Activated naive CD4-positive, alpha-beta T cell treated with anti-CD3 and anti-CD28 coated beads, Interleukin-2, amount 50 U/mL, for 24 hours (primary cell): ENCODE measurements around the gene RNU1-4.
"Not testable (repeated sequence)": the region's sequence is repeated elsewhere in the genome, so short reads cannot be mapped to it uniquely, and the experiment has no call there.

Experiments
- H3K27ac Mint-ChIP-seq: one replicate; pipeline ENCODE4 v1.8.0; 2021; ENCODE audit warnings: mild to moderate bottlenecking, mixed read lengths
- H3K27me3 Mint-ChIP-seq: one replicate; pipeline ENCODE4 v1.8.0; 2021; ENCODE audit warnings: mixed read lengths
- H3K36me3 Mint-ChIP-seq: one replicate; pipeline ENCODE4 v1.8.0; 2021; ENCODE audit warnings: mixed read lengths
- H3K4me1 Mint-ChIP-seq: one replicate; pipeline ENCODE4 v1.8.0; 2021; ENCODE audit warnings: mixed read lengths
- H3K4me3 Mint-ChIP-seq: one replicate; pipeline ENCODE4 v1.8.0; 2021; ENCODE audit warnings: mild to moderate bottlenecking, mixed read lengths
- H3K9me3 Mint-ChIP-seq: one replicate; pipeline ENCODE4 v1.8.0; 2021; ENCODE audit warnings: mixed read lengths

The RNU1-4 gene

DNA sequence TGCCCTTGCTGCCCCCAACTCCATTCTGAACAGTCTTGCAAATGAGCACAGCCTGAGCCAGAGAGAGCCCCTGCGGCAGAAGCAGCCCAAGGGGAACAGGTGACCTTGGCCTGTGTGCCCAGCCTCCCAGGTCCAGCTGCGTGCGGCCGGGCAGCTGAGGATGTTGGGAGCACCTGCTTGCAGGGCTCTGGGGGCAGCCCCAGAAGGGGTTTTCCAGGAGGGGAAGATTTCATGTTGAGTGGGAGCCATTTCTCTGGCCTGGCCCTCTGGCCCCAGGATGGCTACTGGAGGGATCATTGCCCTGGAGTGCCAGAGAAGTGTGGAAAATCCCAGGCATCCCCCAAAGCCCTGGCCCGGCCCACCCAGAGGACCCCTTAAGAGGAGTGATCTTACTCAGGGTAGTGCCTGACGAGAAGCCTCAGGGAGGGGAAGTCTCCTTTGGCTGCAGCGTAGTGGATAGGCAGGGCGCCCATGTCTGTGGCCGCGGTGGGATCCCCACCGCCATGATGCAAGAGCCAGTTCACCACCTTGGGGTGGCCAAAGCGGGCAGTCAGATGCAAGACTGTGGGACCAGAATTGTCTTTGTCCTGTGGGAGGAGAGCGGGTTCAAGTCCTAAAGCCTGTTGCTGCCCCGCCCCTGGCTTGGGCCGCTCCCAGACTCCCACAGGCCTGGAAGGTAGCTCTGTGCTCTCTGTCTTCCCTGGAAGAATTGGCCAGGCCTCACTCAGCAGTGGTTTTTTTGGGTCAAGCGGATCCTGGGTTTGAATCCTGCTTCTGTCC is 20.6 kb upstream of the RNU1-4 start:
- no peak overlapping the region for H3K4me3 Mint-ChIP-seq

DNA sequence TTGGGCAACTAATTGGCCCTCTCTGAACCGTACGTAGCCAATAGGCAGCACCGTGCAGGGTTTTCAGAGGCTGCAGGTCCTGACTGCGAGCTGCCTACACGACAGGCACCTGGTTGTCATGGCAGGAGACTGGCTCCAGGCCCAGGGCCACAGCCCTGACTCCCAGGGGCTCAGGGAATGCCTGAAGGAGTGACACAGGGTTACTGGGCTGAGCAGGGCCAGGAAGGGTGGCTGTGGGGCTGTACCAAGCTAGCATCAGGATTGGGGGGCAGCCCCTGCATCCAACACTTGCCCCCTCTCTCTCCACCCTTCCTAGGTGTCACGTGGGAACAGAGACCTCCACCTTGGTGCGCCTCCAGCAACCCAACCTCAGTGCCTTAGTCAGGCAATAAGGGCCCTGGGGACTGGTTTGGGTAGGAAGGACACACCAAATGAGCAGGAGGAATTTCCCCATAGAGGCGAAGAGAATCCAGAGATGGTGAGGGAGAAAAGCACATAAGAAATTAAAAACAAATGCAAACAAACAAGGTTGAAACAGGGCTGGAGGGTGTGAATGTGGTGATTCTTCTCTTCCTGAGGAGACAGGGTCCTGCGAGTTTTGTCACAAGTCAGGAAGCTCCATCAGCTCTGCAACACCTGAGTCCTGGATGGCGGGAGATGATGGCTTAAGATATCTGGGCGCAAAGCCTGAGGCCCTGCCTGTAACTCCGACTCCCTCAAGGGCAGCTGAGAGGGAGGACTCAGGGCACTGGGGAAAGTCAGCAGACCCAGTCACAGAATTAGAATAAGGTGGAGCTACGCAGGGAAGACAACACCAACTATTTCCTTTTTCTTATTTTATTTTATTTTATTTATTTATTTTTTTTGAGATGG is 19.7 kb upstream of the RNU1-4 start:
- Mint-ChIP-seq H3K4me1 (no peaks in the 10 kb centered on the region), H3K9me3 (no peaks in the 10 kb centered on the region), H3K36me3 (no peaks in the 10 kb centered on the region), H3K4me3 (no peak overlapping the region), H3K27ac (no peak overlapping the region), H3K27me3 (peaks cover 4% of the 10 kb centered on the region)

More for the DNA sequence above, 20.6 kb upstream of the RNU1-4 start:
- H3K4me1 Mint-ChIP-seq = no peaks in the 10 kb centered on the region
- no peaks in the 10 kb centered on the region for H3K36me3 Mint-ChIP-seq
- peaks cover 4% of the 10 kb centered on the region for H3K27me3 Mint-ChIP-seq
- H3K9me3 Mint-ChIP-seq = no peaks in the 10 kb centered on the region
- H3K27ac Mint-ChIP-seq = no peak overlapping the region

DNA sequence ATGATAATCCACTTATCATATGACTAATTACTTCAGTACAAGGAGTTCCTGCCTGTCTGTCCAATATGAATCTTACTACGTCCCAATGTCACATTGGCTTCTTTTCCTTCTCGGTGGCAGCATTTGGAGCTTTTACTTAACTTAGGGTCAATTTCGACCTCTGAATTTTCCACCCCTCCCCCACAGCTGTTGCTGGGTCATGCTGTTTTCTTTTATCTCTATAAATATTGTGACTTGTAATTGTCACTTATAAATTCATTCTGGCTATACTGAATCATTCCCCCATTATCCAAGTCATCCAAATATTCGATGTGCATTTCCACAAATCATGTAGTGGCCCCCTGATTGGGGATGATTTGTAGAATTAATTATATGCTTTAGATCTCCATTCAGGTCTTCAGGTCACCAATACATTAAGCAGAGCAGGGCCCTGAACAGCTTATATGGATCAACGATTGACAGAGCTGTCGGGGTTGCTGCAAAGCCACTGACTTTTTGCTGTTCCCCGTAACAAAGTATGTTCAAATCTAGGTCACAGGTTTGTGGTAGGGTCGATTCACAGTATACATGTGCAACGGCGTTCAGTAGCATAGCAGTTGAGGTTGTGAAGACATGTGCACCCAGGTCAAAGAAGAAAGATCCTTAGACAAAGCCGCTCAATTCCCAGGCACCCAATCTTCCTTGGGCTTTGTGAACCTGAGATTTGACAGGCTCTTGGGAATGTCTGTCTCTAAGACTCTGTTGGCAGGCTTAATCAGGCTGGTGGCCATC is 18.3 kb upstream of the RNU1-4 start:
- H3K4me3 Mint-ChIP-seq = no peak overlapping the region
- peaks cover 3% of the 10 kb centered on the region for H3K27me3 Mint-ChIP-seq
- H3K9me3 Mint-ChIP-seq = no peaks in the 10 kb centered on the region
- no peaks in the 10 kb centered on the region for H3K36me3 Mint-ChIP-seq
- no peaks in the 10 kb centered on the region for H3K4me1 Mint-ChIP-seq
- no peak overlapping the region for H3K27ac Mint-ChIP-seq

DNA sequence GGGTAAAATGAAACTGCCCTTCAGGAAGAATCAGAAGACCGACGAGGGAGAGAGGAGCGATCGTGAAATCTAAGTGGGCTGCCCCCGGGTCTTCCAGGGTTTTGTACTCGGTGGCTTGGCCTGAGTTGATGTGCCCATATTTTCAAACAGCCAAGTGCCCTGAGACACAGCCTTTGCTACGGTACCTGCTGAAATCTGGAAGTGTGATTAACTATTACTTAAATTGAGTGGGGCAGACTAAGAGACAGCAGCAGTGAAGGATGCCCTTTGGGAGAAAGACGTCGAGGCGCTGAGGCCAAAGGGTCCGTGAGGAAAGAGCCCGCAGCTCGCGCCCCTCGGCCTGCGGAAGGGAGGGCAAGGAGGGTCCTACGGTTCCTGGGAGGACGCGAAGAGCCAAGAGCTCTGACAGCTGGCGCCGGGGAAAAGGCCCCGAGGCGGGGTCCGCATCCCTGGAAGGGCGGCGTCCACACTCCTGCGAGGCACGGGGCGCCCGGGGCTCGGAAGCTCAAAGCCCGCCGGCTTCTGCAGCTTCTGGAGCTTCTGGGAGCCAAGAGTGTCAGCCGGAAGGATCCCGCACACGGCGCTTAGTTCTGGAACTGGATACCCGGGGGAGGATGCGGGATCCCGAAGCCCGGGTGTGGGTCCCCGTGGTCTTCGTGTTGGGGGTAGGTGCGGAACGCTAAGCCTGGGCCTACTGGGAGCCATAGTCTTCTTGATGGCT is 15.4 kb upstream of the RNU1-4 start:
- Mint-ChIP-seq H3K27ac (no peak overlapping the region), H3K9me3 (no peaks in the 10 kb centered on the region), H3K36me3 (no peaks in the 10 kb centered on the region), H3K27me3 (no peaks in the 10 kb centered on the region), H3K4me1 (no peaks in the 10 kb centered on the region), H3K4me3 (no peak overlapping the region)

DNA sequence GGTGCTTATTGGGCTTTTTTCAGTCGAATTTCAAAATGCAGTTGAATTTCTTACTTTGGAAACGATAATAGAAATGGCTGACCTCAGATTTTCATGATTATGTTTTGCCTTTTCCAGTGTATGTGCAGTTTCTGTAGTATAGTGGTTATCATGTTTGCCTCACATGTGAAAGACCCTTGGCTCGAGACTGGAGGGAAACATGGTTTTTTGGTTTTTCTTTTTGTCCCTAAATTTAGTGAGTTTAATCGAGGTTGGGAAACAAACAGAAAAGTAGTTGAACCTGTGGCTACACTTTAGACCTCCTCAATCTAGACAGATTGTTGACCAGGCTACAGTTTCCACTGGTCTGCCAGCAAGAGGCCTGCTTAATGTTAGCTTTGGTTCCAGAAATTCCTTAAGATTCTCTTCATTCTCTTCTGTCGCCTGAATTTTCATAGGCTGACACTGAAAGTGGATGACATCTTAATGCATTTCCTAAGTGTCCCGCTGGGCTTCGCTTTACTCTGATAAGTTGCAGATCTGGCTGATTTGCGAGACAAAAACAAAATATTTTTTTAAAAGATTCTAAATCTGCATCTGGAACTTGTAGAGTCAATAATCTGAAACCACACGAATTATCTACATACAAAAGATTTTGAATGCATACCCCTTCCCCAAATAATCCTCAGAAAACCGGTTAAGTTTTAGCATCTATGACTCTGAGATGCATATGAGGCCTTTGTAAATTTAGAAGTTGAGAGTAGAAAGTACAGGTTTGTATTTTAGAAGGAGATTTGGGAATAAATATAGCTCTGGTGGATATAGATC is 14.7 kb upstream of the RNU1-4 start:
- not testable (repeated sequence) for H3K27ac Mint-ChIP-seq, H3K9me3 Mint-ChIP-seq, H3K36me3 Mint-ChIP-seq, H3K27me3 Mint-ChIP-seq, H3K4me3 Mint-ChIP-seq, H3K4me1 Mint-ChIP-seq

DNA sequence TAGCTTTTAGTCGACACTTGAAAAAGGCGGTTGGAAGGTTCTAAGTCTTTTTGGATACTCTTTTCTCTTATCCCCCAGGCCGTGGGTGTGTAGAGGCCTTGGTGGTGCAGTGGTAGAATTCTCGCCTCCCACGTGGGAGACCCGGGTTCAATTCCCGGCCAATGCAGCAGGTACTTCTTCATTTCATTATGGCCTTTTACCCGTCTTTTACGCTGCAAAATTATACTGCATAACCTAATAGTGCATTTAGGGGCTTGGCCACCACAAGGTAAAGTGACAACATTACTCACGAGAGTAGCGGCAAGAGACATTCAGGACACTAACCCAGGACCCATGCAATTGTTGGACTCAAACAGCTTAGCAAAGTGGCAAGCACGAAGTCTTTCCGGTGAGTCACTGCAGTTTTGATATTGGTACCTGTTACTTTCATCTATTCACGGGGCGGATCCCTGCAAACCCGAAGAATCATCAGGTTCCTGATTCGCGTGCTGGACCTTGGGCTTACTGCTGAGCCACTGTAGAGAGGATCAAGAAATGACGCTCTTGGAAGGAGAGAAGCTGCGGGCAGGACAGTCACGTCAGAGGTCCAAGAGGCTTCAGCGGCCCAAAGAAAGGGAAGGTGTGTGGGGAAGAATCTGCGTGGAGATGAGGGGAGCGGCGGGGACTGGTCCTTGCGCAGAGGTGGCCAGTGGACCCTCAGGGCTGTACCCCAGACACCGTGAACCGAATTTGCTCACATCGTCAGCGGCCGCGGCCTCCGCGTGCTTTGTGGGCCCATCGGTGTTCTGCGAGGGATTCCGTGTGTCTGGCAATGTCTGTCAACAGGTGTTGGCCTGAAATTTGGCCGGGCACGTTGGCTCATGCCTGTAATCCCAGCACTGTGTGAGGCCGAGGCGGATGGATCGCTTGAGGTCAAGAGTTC is 12.9 kb upstream of the RNU1-4 start:
- H3K27ac Mint-ChIP-seq = no peak overlapping the region
- H3K4me3 Mint-ChIP-seq = no peak overlapping the region
- no peaks in the 10 kb centered on the region for H3K36me3 Mint-ChIP-seq
- no peaks in the 10 kb centered on the region for H3K27me3 Mint-ChIP-seq
- no peaks in the 10 kb centered on the region for H3K9me3 Mint-ChIP-seq
- no peaks in the 10 kb centered on the region for H3K4me1 Mint-ChIP-seq

DNA sequence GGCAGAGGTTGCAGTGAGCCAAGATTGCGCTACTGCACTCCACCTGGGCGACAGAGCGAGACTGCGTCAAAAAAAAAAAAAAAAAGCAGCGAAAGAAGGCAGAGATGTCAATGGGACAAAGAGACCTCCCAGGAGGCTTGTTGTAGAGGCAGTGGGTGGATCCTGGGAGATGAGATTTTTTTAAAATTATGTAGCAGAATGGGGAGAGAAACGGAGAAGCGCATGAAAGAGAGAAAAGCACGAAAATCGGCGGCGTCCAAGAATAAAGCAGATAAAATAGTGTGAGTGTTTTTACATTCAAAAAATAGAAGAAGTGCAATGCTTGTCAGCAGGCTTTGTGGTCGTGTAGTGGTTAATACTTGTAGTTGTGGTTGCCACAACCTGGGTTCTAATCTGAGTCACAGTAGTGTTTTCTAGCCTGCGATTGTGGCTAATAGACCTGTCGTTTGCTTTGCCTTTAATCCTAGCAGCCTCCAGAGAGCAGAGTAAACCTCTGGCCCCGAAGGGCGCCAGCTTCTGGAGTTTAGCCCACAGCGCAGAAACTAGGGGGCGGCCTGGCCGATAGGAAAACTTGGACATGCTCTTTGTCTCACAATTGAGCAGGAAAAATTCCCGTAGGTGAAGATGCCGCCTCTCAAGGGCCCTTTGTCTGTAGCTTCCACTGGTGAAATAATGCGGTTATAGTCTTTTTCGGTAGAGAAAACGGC is 11.9 kb upstream of the RNU1-4 start:
- not testable (repeated sequence) for H3K27ac Mint-ChIP-seq, H3K9me3 Mint-ChIP-seq, H3K4me3 Mint-ChIP-seq, H3K36me3 Mint-ChIP-seq, H3K4me1 Mint-ChIP-seq, H3K27me3 Mint-ChIP-seq

DNA sequence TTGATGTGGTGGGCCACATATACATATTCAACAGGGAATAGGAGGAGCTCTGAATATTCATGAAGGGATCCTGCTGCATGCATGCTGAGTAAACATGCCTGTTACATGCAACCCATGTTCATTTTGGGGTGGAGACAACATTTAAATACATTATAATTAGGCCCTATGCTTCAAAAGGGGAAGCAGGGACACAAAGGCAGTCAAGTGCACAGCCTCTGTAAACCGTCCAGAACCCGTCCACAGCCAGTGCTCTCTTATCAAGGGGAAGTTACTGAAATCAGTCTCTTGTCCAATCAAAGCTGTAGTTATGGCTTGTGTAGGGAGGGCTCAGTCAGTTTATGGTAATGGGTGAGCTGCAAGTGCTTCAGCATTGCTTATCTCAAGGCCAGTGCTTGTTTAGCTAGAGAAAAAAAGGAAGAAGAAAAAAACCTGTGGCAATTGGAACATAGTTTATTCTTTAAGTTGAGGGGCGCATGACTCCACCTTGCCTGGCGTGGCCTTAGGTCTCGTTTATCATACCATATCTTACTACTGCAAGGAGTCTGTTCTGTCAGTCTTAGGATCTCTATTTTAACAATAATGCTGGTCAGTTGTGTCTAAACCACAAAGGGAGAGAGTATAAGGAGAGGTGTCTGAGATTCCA is 7.9 kb upstream of the RNU1-4 start:
- not testable (repeated sequence) for H3K27ac Mint-ChIP-seq, H3K36me3 Mint-ChIP-seq, H3K4me1 Mint-ChIP-seq, H3K27me3 Mint-ChIP-seq, H3K9me3 Mint-ChIP-seq, H3K4me3 Mint-ChIP-seq

DNA sequence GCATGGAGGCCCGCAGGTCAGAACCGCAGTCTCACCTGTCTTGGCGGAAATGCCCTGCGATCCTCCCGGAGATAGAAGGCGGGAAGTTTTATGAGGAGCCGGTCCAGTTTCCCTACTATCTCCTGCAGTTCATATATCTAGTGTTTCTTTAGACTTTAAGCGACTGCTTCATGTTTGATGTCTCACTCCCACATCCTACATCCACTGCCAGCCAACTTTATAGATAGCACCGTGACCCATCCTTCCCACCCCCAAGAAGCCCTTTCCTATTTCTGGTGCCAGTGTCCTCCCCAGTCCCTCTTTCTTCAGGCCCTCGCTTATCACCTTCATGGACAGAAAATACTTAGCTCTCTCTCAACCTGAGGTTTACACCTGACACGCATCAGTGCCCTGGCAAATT is 914 bp downstream of the RNU1-4 start:
- not testable (repeated sequence) for H3K36me3 Mint-ChIP-seq, H3K4me3 Mint-ChIP-seq, H3K9me3 Mint-ChIP-seq, H3K27ac Mint-ChIP-seq, H3K27me3 Mint-ChIP-seq, H3K4me1 Mint-ChIP-seq

DNA sequence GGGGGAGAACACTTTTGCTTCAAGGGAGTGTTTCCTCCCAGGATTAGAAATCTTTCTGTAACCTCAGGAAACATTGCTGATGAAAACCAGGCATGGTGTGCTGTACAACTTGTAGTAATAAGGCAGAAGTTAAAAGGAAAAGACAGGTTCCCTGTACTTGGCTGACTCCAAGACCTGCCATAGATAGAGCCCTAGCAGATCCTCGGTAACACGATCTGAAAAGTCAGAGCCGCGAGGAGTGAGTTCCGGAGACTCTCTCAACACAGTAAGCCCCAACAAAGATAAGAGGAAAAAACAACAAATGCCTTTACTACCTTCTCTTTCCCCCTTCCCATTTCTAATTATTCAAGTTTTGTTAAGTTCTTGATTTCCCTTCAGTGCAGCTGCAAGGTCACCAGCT is 7.3 kb downstream of the RNU1-4 start:
- H3K4me1 Mint-ChIP-seq, H3K27ac Mint-ChIP-seq, H3K27me3 Mint-ChIP-seq, H3K36me3 Mint-ChIP-seq, H3K9me3 Mint-ChIP-seq, H3K4me3 Mint-ChIP-seq: not testable (repeated sequence)

DNA sequence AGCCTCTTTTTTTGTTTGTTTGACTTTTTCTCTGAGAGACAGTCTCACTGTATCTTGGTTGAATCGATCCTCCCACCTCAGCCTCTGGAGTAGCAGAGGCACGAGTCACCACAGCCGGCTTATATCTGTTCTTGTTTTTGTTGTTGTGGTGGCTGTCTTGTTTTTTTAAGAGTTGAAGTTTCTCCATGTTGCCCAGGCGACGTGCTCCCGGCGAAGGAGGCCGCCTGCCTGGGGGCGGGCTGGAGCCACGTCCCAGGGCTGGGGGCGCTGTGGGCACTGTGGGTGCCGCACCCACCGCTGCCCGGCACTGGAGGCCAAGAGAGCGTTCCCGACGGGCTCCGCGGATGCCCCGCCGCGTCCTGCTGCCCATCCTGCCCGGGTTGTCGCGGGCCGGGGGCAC is 8.4 kb downstream of the RNU1-4 start:
- not testable (repeated sequence) for H3K9me3 Mint-ChIP-seq, H3K4me3 Mint-ChIP-seq, H3K36me3 Mint-ChIP-seq, H3K27me3 Mint-ChIP-seq, H3K27ac Mint-ChIP-seq, H3K4me1 Mint-ChIP-seq

DNA sequence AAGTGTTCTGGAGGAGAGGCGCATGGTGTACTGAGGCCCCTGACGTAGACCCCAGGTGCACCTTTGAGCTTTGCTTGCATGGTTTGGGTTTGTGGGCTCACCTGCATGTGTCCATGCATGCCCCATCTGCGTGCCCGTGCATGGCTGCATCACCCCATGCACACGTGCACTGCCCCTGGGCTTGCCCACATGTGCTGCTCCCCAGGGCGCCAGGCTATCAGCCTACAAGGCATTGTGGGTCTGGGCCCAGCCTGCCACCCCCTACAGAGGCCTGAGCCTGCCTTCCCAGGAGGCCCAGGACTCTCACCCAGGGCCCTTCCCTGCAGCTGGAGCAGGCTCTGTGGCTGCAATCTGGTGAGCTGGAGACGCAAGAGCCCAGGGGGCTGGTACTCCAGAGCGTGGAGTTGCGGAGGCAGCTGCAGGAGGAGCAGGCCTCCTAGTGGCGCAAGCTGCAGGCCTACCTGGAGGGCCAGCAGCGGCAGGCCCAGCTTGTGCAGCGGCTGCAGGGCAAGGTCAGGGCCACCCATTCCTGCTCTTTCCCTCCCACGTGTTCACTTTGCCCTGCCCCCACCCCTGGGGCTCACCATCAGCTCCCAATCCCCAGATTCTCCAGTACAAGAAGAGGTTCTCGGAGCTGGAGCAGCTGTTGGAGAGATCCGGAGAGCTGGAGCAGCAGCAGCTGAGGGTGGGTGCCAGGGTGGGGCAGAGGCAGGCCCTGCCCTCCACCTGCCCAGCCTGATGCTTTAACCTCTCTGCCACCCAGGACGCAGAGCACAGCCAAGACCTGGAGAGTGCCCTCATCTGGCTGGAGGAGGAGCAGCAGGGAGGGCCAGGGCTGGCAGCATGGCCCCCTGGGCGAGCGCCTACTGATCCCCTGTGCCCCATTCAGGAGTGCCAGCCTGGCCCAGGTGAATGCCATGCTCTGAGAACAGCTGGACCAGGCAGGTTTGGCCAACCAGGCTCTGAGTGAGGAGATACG is 9.9 kb downstream of the RNU1-4 start:
- H3K4me1 Mint-ChIP-seq, H3K27ac Mint-ChIP-seq, H3K4me3 Mint-ChIP-seq, H3K27me3 Mint-ChIP-seq, H3K36me3 Mint-ChIP-seq, H3K9me3 Mint-ChIP-seq: not testable (repeated sequence)
